ENCODE results near the gene TXNL4A. TPM values are rescaled to one million over a fixed set of nuclear protein-coding genes. Genes with fewer than 3 reads are reported as not detected.

TXNL4A gene
- total RNA-seq, 6 donors from 2014 or later, result 11.5 to 101 (median 27.8) TPM

- no peak for TF ChIP-seq POLR2A (IDR thresholded peaks at IDR 0.05)
- no peak for TF ChIP-seq POLR2AphosphoS5 (IDR thresholded peaks at IDR 0.05)
- TF ChIP-seq CTCF (IDR thresholded peaks at IDR 0.05), result no peak
- no peak for TF ChIP-seq EP300 (IDR thresholded peaks at IDR 0.05)
- Histone ChIP-seq H3K9me3 (peaks cover 16 to 19% (median 17%) of the 10 kb centered on the region in 4 donors), H3K4me3 (no peak overlapping the region), H3K27ac (peak overlapping the region in 1 of 4 donors; percentile 30), H3K4me1 (peaks cover 0 to 18% (median 0%) of the 10 kb centered on the region in 4 donors), H3K36me3 (peaks cover 6 to 50% (median 15%) of the 10 kb centered on the region in 4 donors), H3K27me3 (no peaks in the 10 kb centered on the region)
- DNase-seq (peak in 1 of 2 donors; percentile 18), ATAC-seq (ENCODE audit: low FRiP score in 2 of 2) (no peak)
- 87 to 93% methylated on average over 11 of the region's 11 CpGs for WGBS, 2 donors
Observed at GRCh38 chr18:79926306-79926705, 62.1 kb downstream of the TXNL4A start.

DNA sequence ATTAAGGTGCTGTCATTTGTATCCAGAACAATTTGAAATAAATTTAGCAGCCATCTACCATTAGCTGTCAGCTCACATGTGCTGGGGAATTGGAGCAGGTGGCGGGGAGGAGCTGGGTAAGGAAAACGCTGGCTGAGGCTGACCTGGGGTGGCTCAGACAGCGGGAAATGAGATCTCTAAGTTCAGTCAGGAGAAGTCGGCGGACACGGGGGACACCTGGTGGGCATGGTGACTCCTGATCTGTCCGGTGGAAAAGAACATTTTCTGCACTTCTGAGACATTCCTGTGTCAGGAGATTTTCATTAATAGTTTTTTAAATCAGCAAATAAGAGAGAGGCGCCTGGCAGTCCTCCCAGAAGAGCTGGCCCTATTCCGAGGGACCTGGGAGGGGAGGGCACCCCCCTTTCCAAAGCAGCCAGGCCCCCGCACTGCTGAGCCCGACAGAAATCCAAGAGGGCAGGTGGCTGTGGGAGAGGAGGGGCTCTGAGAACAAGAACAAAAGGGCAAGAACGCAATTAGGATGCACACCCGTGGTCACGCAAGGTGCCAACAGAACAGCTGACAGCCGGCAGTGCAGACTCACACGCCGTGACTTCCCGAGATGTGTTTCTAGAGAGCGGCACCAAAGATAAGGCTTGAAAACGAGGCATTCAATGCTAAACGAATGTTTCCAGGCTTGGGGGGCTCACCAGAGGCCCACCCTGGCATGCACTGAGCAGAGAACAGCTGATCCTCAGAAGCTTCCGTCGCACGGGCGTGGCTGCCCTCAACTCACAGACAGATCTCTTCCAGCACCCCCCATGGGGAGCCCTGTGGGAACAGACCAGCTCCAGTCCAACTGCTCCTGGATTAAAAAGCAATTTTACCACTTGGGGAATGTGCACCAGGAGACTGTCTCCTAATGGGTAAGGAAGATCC, 63.3 kb downstream of the TXNL4A start:
- WGBS, 2 donors, result 63 to 81% methylated on average over 21 to 25 of the region's 25 CpGs
- peak in 1 of 2 donors; percentile 23 for ATAC-seq (ENCODE audit: low FRiP score in 2 of 2)
- Histone ChIP-seq H3K4me1 (peaks cover 0 to 18% (median 0%) of the 10 kb centered on the region in 4 donors), H3K27me3 (no peaks in the 10 kb centered on the region), H3K27ac (no peak overlapping the region), H3K9me3 (peaks cover 10 to 14% (median 12%) of the 10 kb centered on the region in 4 donors), H3K4me3 (no peak overlapping the region), H3K36me3 (peaks cover 6 to 49% (median 15%) of the 10 kb centered on the region in 4 donors)
- TF ChIP-seq EP300 (IDR thresholded peaks at IDR 0.05) (no peak), POLR2A (IDR thresholded peaks at IDR 0.05) (no peak), CTCF (IDR thresholded peaks at IDR 0.05) (peak in 1 of 6 experiments; percentile 10), POLR2AphosphoS5 (IDR thresholded peaks at IDR 0.05) (no peak)
- DNase-seq, result peak in 1 of 2 donors; percentile 18

DNA sequence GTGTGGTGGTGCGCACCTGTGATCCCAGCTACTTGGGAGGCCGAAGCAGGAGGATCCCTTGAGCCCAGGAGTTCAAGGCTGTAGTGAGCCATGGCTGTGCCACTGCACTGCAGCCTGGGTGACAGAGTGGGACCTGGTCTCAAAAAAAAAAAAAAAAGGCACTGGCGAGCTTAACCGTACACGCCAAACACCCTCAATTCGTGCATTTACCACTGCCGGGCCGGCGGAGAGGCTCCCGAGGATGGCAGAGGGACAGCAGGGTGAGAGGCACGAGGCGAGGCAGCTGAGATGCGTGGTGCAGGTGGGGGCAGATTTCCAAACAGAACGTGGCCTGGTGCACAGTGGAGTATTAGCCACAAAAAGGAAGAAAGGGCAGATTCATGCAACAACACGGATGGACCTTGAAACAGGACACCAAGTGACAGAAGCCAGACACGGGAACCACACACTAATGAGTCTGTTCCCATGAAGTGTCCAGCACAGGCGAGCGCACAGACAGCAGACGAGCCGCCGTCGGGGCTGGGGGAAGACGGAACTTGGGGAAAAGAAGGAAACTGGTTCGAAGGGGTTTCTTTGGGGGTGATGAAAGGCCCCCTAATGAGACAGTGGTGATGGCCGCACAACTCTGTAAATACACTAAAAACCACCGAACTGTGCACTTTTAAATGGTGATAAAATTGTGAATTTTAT, 64.3 kb downstream of the TXNL4A start:
- H3K27me3 ChIP-seq, result no peaks in the 10 kb centered on the region
- H3K27ac ChIP-seq, result no peak overlapping the region
- peaks cover 0 to 4% (median 1%) of the 10 kb centered on the region in 4 donors for H3K9me3 ChIP-seq
- H3K4me3 ChIP-seq, result no peak overlapping the region
- TF ChIP-seq POLR2A (IDR thresholded peaks at IDR 0.05), result no peak
- TF ChIP-seq EP300 (IDR thresholded peaks at IDR 0.05), result no peak
- TF ChIP-seq CTCF (IDR thresholded peaks at IDR 0.05), result no peak
- TF ChIP-seq POLR2AphosphoS5 (IDR thresholded peaks at IDR 0.05), result no peak
- ATAC-seq (ENCODE audit: low FRiP score in 2 of 2), result no peak
- H3K4me1 ChIP-seq, result peaks cover 0 to 18% (median 0%) of the 10 kb centered on the region in 4 donors
- peak in 1 of 2 donors; percentile 15 for DNase-seq
- peaks cover 0 to 40% (median 12%) of the 10 kb centered on the region in 4 donors for H3K36me3 ChIP-seq
- WGBS, 2 donors, result 95 to 98% methylated on average over 26 of the region's 26 CpGs

DNA sequence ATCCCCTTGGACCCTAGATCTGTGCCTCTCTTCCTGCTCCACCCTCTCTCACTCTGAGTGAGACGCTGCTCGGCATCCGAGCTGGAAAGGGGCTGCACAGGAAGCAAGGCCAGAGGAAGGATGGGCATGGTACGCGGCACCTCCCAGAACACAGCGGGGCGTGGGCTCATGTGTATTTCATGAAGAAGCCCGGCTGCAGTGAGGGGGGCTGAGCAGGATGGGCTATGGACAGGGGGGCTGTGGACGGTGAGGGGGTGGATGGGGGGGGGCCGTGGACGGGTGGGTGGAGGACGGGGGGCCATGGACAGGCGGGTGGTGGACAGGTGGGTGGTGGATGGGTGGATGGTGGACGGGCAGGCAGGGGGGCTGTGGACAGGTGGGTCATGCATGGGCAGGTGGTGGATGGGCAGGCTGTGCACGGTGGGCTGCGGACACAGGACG, 65.4 kb downstream of the TXNL4A start:
- no peak overlapping the region for H3K27ac ChIP-seq
- no peaks in the 10 kb centered on the region for H3K9me3 ChIP-seq
- 76 to 91% methylated on average over 15 to 17 of the region's 17 CpGs for WGBS, 2 donors
- no peaks in the 10 kb centered on the region for H3K27me3 ChIP-seq
- peaks cover 5 to 40% (median 16%) of the 10 kb centered on the region in 4 donors for H3K36me3 ChIP-seq
- peaks cover 0 to 18% (median 0%) of the 10 kb centered on the region in 4 donors for H3K4me1 ChIP-seq
- no peak overlapping the region for H3K4me3 ChIP-seq
- TF ChIP-seq POLR2AphosphoS5 (IDR thresholded peaks at IDR 0.05), result no peak
- TF ChIP-seq POLR2A (IDR thresholded peaks at IDR 0.05), result no peak
- no peak for TF ChIP-seq EP300 (IDR thresholded peaks at IDR 0.05)
- TF ChIP-seq CTCF (IDR thresholded peaks at IDR 0.05), result no peak
- DNase-seq (peak in 1 of 2 donors; percentile 20), ATAC-seq (ENCODE audit: low FRiP score in 2 of 2) (no peak)
